T-helper 1 cell treated with Interleukin-12 subunit alpha and Interleukin-12 subunit beta and Interleukin-4 antibody, amounts not matched to agents 30 μg/mL and 1 μg/mL, for 36 hours (primary cell): ENCODE measurements around the gene MAN1C1.

Experiments
- H3K27ac Mint-ChIP-seq: one replicate; pipeline ENCODE4 v1.8.0; 2021; ENCODE audit warnings: mild to moderate bottlenecking, mixed read lengths
- H3K27me3 Mint-ChIP-seq: one replicate; pipeline ENCODE4 v1.8.0; 2021; ENCODE audit warnings: low read depth, mixed read lengths
- H3K36me3 Mint-ChIP-seq: one replicate; pipeline ENCODE4 v1.8.0; 2021; ENCODE audit warnings: low read depth, mixed read lengths
- H3K4me1 Mint-ChIP-seq: one replicate; pipeline ENCODE4 v1.8.0; 2021; ENCODE audit warnings: low read depth, mixed read lengths
- H3K4me3 Mint-ChIP-seq: one replicate; pipeline ENCODE4 v1.8.0; 2021; ENCODE audit warnings: mild to moderate bottlenecking, moderate library complexity, mixed read lengths
- H3K9me3 Mint-ChIP-seq: one replicate; pipeline ENCODE4 v1.8.0; 2021; ENCODE audit warnings: mixed read lengths

Gene MAN1C1

GRCh38 chr1:25700626-25701025 is 84.0 kb downstream of the MAN1C1 start:
- Mint-ChIP-seq H3K27me3 (peaks cover 66% of the 10 kb centered on the region), H3K36me3 (no peaks in the 10 kb centered on the region), H3K9me3 (no peaks in the 10 kb centered on the region), H3K4me1 (peaks cover 28% of the 10 kb centered on the region), H3K4me3 (no peak overlapping the region), H3K27ac (no peak overlapping the region)

DNA sequence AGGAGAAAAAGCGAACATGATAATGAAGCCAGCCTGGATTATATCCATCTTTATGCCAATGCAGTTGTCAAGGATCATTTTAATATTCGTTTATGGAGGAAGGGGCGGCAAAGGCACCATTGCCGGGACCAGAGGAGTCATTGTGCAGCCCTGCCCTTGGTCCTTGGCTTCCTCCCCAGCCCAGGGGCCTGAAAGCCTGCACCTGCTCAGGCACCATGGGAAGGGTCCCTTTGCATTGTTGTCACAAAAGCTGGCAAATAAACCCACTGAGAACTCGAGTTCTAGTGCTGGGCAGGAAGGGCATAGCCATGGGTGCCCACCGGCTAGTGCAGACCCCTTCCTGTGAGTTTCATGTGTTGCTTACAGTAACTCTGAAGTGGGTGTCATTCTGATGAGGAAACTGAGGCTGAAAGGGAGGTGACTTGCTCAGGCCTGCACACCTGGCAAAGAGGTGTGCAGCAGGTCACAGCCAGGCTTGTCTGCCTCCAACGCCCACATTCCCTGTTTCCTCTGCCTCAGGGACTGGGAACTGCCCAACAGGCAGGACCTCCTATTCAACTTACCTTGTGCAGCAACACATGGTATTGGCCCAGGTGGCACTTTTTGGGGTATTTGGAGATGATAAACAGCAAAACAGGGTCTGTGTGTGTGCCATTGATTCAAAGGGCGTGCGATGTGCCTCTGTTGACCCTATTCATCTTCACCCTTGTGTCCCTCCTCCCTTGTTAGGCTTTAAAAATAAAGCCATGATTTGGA is 84.6 kb downstream of the MAN1C1 start:
- Mint-ChIP-seq H3K27me3 (peaks cover 69% of the 10 kb centered on the region), H3K9me3 (no peaks in the 10 kb centered on the region), H3K27ac (no peak overlapping the region), H3K36me3 (no peaks in the 10 kb centered on the region), H3K4me3 (no peak overlapping the region), H3K4me1 (peaks cover 23% of the 10 kb centered on the region)

DNA sequence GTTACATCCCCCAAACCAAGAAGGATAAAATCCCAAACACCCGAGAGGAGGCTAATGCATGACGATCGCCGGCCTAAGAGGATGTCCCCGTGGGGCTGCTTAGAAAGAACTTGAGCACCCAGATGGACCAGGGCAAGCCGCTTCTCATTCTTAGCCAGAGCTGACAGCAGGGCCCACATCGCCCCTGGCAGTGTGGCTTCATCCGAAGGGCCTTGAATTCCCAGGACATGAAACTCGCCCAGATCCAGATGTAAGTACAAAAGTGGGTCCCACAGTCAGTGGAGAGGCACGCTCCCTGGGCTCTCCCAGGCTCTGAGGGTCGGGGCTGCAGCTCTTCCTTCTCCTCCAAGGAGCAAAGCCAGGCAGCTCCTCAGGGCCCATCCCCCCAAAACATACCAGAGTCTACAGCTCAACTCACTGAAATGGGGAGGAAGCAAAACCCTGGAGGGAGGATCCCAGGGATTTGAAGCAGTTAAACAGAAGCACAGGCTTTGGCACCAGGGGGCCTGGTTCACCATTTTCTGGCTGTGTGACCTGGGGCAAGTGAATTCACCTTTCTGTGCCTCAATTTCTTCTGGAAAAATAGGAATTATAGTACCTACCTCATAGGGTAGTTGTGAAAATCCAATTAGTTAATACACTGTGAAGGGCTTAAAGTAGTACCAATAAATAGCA is 85.6 kb downstream of the MAN1C1 start:
- Mint-ChIP-seq H3K4me3 (no peak overlapping the region), H3K9me3 (no peaks in the 10 kb centered on the region), H3K36me3 (no peaks in the 10 kb centered on the region), H3K27ac (no peak overlapping the region), H3K4me1 (peaks cover 21% of the 10 kb centered on the region), H3K27me3 (peaks cover 69% of the 10 kb centered on the region)

GRCh38 chr1:25703041-25703440 is 86.5 kb downstream of the MAN1C1 start:
- peaks cover 19% of the 10 kb centered on the region for H3K4me1 Mint-ChIP-seq
- no peaks in the 10 kb centered on the region for H3K9me3 Mint-ChIP-seq
- H3K27ac Mint-ChIP-seq: no peak overlapping the region
- no peak overlapping the region for H3K4me3 Mint-ChIP-seq
- H3K36me3 Mint-ChIP-seq: no peaks in the 10 kb centered on the region
- H3K27me3 Mint-ChIP-seq: peaks cover 66% of the 10 kb centered on the region

GRCh38 chr1:25703671-25704266 is 87.2 kb downstream of the MAN1C1 start:
- no peaks in the 10 kb centered on the region for H3K36me3 Mint-ChIP-seq
- peaks cover 18% of the 10 kb centered on the region for H3K4me1 Mint-ChIP-seq
- no peak overlapping the region for H3K4me3 Mint-ChIP-seq
- no peaks in the 10 kb centered on the region for H3K9me3 Mint-ChIP-seq
- H3K27ac Mint-ChIP-seq: no peak overlapping the region
- H3K27me3 Mint-ChIP-seq: peaks cover 61% of the 10 kb centered on the region

DNA sequence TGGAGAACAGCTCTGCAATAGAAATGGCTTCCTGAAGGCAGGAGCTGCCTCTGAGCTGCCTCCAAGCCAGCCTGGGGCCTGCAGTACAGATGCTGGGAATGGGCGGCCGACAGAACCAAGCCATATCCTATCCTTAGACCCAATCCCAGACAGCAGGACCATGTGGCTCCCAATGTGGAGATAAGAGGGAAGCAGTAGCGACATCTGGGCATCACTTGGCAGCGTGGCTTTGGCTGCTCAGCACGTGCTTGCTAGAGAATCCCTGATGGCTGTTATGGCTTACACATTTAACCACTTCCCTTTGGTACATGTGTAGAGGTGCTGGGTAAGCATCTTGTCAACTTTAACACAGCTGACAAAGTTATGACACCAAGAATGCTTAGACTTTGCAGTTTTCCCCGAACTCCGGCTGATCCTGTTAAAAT is 87.7 kb downstream of the MAN1C1 start:
- no peak overlapping the region for H3K27ac Mint-ChIP-seq
- peaks cover 18% of the 10 kb centered on the region for H3K4me1 Mint-ChIP-seq
- no peaks in the 10 kb centered on the region for H3K9me3 Mint-ChIP-seq
- no peak overlapping the region for H3K4me3 Mint-ChIP-seq
- H3K27me3 Mint-ChIP-seq: peaks cover 61% of the 10 kb centered on the region
- H3K36me3 Mint-ChIP-seq: no peaks in the 10 kb centered on the region

GRCh38 chr1:25705699-25706098 is 89.1 kb downstream of the MAN1C1 start:
- Mint-ChIP-seq H3K4me1 (peaks cover 18% of the 10 kb centered on the region), H3K9me3 (no peaks in the 10 kb centered on the region), H3K27me3 (peaks cover 59% of the 10 kb centered on the region), H3K27ac (no peak overlapping the region), H3K4me3 (no peak overlapping the region), H3K36me3 (no peaks in the 10 kb centered on the region)

DNA sequence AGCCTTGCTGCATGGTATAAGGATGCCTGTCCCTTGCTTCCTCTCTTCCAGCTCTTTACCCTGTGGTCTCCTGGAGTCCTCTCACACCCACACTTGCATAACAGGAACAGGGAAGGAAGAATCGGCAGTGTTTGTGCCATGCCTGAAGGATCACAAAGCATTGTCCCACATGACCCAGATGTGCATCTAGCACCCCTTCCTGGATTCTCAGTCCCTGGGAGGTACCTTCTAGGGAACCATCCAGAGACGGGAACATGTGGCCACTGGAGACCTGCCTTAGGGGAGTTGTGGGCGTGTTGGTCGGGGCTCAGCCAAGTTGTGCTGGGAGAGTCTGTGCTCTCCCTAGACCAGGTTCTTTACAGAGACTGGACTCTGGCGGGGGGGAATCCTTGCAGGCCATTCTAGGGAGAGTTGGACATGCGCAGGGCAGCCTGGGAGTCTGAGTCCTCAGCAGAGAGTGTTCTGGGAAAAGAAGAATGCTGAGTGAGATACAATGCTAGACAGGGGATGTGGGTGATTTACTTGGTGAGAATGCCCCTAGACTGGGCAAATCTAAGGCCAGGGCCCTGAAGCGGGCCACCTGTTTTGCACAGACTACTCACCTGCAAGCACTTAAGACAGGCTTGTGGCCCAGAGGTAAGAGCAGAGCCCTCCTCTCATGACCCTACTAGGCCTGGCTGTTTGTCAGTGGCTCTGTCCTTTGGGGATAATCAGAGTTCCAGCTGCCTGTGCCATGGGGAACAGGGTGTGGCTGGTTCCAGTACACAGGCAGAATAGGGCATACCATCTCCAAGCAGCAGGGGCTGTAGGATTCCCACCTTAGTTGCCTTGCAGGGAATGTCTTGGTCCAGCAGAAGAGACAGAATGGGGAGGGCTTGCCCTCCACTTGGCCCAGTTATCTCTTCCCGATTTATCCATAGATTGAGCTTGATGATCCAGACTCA is 89.8 kb downstream of the MAN1C1 start:
- H3K36me3 Mint-ChIP-seq: no peaks in the 10 kb centered on the region
- H3K27ac Mint-ChIP-seq: no peak overlapping the region
- H3K4me1 Mint-ChIP-seq: peaks cover 22% of the 10 kb centered on the region
- no peak overlapping the region for H3K4me3 Mint-ChIP-seq
- H3K27me3 Mint-ChIP-seq: peaks cover 61% of the 10 kb centered on the region
- no peaks in the 10 kb centered on the region for H3K9me3 Mint-ChIP-seq

DNA sequence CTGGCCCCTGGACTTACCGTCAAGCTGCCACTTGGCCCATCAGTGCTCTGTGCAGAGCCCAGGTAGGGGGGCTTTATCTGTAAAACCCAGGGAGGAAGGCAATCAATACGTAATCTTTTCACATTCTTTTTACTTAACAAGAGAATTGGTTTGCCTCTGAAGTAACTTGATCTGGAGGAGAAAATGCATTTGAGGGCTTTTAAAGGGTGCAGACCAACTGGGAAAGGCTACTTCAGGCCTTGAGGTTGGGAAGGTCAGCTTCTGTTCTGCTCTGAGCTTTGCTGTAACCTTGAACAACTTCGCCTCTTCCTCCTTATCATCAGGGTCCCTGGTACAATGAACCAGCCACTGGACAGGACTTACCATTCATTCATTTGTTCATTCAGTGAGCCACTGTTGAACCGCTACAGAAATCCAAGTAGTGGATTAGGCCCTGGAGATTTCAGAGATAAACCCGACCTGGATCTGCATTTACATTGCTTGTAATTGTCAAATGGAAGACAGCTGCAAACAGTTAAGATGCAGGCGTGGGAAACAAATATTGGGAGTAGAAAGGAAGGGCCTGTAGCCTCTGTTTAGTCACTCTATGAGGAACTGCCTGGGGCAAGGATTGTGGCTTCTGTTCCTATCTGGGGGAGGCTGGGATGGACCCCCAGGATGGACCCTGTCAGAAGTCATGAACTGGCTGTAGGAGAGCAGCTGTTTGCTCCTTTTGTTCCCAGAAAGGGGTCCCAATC is 90.9 kb downstream of the MAN1C1 start:
- Mint-ChIP-seq H3K4me3 (no peak overlapping the region), H3K27me3 (peaks cover 54% of the 10 kb centered on the region), H3K9me3 (no peaks in the 10 kb centered on the region), H3K36me3 (no peaks in the 10 kb centered on the region), H3K27ac (no peak overlapping the region), H3K4me1 (peaks cover 28% of the 10 kb centered on the region)

GRCh38 chr1:25710583-25711347 is 94.2 kb downstream of the MAN1C1 start:
- H3K36me3 Mint-ChIP-seq: no peaks in the 10 kb centered on the region
- no peak overlapping the region for H3K4me3 Mint-ChIP-seq
- no peak overlapping the region for H3K27ac Mint-ChIP-seq
- no peaks in the 10 kb centered on the region for H3K9me3 Mint-ChIP-seq
- H3K27me3 Mint-ChIP-seq: peaks cover 40% of the 10 kb centered on the region
- H3K4me1 Mint-ChIP-seq: peaks cover 13% of the 10 kb centered on the region

DNA sequence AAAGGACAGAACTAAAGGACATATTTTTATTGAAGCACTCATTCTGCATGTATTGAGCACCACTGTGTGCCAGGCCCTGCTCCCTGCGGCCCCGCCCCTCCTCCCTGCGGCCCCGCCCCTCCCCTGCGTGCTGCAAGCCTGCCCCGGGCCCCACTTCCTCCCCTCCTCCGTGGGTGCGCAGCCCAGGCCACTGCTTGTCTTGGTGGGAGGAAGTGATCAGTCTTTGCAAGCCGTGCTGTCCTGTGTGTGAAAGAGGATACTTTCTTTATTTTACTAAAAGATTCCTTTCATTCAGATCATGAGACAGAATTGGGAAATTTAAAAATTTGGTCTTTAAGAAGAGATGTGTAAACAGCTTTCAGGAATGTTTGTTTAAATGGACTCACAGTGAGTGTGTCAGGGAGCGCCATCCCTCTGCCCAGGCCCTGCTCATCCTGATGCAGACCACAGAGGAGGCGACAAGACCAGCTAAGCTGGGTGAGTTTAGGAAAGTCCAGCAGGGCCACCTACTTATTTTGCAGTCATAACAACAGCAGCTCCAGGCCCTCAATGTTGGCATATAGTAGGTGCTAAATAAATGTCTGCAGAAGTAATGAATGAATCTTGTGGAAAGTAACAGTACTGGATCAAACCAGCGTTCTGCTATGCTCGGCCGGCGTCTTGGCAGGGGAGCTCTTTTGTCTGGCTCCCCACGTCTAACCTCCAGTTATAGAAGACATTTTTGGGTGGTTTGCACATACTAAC is 95.1 kb downstream of the MAN1C1 start:
- H3K27ac Mint-ChIP-seq: peak overlapping the region; percentile 24
- H3K4me3 Mint-ChIP-seq: no peak overlapping the region
- H3K27me3 Mint-ChIP-seq: peaks cover 37% of the 10 kb centered on the region
- no peaks in the 10 kb centered on the region for H3K36me3 Mint-ChIP-seq
- peaks cover 13% of the 10 kb centered on the region for H3K4me1 Mint-ChIP-seq
- H3K9me3 Mint-ChIP-seq: no peaks in the 10 kb centered on the region

- peaks cover 32% of the 10 kb centered on the region for H3K27me3 Mint-ChIP-seq
- no peak overlapping the region for H3K4me3 Mint-ChIP-seq
- H3K27ac Mint-ChIP-seq: no peak overlapping the region
- H3K4me1 Mint-ChIP-seq: peaks cover 13% of the 10 kb centered on the region
- no peaks in the 10 kb centered on the region for H3K36me3 Mint-ChIP-seq
- H3K9me3 Mint-ChIP-seq: no peaks in the 10 kb centered on the region
Observed at GRCh38 chr1:25712299-25712970, 95.8 kb downstream of the MAN1C1 start.
